Measurements from ENCODE around the gene MFRP. TPM values are rescaled to one million over a fixed set of nuclear protein-coding genes. Genes with fewer than 3 reads are reported as not detected.

The MFRP gene
- total RNA-seq, 5 donors from 2014 or later (not counting 1 experiment from before 2014, with no cell fraction given) = not detected

DNA sequence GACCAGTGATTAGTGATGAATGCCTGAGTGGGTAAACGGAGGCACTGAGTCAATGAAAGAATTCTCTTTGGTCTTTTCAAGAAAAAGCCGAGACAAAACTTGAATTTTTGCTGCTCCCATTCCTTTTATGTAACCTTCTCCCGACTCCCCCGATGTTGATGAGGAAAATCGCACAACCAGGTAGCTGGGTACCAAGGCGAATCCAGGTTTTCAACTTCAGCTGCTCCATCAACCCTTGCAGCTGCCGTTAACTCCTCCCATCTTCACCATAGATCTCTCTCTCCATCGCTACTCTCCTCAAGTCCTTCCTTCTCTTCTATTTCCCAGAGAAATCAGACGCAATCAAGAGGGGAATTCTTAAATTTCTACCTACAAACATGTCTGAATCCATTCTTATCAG lies 35.6 kb upstream of the MFRP start:
- Mint-ChIP-seq H3K9me3 (no peaks in the 10 kb centered on the region), H3K4me3 (no peak overlapping the region)
- H3K27ac ChIP-seq (ENCODE audit: low read length) = no peak overlapping the region

DNA sequence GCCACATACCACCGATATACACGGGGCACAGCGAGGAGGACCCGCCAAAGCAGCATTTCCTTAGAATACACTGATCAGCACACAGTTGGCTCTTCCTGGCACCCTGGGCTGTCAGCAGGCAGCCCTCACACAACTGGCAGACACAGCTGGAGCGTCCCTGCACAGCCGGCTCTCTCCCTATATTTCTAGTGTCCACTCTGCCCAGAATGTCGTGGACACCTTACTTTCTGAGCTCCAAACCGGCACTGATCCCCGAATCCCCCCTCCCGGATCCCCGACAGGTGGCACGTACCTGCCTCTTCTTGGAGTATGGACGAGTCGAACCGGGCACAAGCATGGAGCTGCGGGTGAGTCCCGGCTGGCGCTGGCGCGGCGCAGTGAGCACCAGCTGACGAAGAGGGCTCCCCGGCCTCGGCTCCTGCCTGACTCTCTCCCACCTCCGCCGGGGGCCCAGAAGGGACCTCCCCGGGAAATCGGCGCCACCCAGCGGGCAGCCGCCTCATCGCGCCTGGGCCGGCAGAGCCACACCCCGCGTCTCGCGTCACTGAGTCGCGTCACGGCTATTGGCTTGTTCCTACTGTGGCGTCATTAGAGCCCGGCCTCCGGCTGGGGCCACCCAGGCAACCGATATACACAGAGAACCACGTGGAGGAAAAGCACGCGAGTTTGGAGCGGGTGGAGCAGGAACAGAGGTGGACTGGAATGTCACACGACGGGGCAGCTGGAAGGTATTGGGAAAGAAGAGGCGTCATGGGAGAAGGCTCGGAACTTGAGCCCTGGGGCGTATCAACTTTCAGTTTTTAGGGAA lies 34.9 kb upstream of the MFRP start, which contains the start of gene USP2:
Gene USP2 (minus strand): TSS at position 510 of the 808 bp plus-strand sequence. CDS start 8,210 bp downstream, outside the sequence.
- CTCF ChIA-PET = interaction anchor here (0.6 to 2.4 kb wide), 6 partner anchors 11 to 809 kb away, joined by 3 to 19 read pairs (median 5); partner anchors contain the start of gene ARCN1 (in 1 of the 2)
- H3K27me3 ChIP-seq (replicated peaks in 1 of 2; ENCODE audit: control insufficient read depth in 2 of 2, extremely low read depth in 1 of 2, insufficient read depth in 2 of 2, low read length in 1 of 2) = peaks cover 3 to 23% of the 10 kb centered on the region in 2 experiments
- peak within 1 kb of the TSS in 1 of 2 donors; percentile 29 for H3K27ac Mint-ChIP-seq

More for the DNA sequence above, 35.6 kb upstream of the MFRP start:
- Histone ChIP-seq H3K4me1 (ENCODE audit: control insufficient read depth in 1 of 2, extremely low read depth in 1 of 2, insufficient read depth in 2 of 2, low read length in 2 of 2) (peaks cover 10 to 20% of the 10 kb centered on the region in 2 experiments), H3K9me3 (no peaks in the 10 kb centered on the region), H3K27me3 (replicated peaks in 1 of 2; ENCODE audit: control insufficient read depth in 2 of 2, extremely low read depth in 1 of 2, insufficient read depth in 2 of 2, low read length in 1 of 2) (peaks cover 3 to 23% of the 10 kb centered on the region in 2 experiments), H3K36me3 (ENCODE audit: control insufficient read depth in 2 of 2, extremely low read depth in 1 of 2, insufficient read depth in 1 of 2, low read length in 1 of 2) (no peaks in the 10 kb centered on the region), H3K4me3 (ENCODE audit: control insufficient read depth in 1 of 2, extremely low read depth in 1 of 2, low read length in 1 of 2) (peak overlapping the region; percentile 62 to 75)
- Mint-ChIP-seq H3K27me3 (no peaks in the 10 kb centered on the region), H3K4me1 (peaks cover 0 to 5% (median 5%) of the 10 kb centered on the region in 3 donors), H3K36me3 (no peaks in the 10 kb centered on the region), H3K27ac (no peak overlapping the region)
- CTCF ChIA-PET = interaction anchor here (0.6 to 2.4 kb wide), 4 partner anchors 25 to 810 kb away, joined by 3 to 19 read pairs (median 10); partner anchors contain the start of gene ARCN1 (in 1 of the 2)
- DNase-seq = peak in 1 of 35 experiments; percentile 33
- ATAC-seq (replicated peaks in 1 of 4) = no peak
- 10% methylated on average over 8 of the region's 9 CpGs for WGBS (ENCODE audit: insufficient coverage)
- POLR2A ChIA-PET = interaction anchor here in 1 of 2 donors (0.6 kb wide), 1 partner anchor 13 kb away, joined by 3 read pairs; no protein-coding TSS in a partner anchor

DNA sequence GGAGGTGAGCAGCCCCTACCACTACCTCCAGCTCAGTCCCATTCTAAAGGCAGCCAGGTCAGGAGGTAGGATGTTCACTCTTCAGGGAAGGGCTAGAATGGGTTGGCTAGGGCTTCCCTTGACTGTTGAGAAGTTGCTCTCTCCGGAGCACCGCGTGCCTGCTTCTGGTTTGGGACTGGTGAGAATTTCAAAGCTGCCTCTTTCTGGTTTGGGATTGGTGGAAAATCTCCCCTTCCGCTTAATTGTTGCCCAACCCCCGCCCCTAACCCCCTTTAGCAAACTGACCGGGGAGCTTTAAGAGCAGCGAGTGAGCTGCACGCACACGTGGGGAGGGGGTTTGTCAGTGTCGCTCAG lies 34.3 kb upstream of the MFRP start:
- no peak for ATAC-seq (replicated peaks in 1 of 4)
- CTCF ChIA-PET = interaction anchor here (0.9 to 2.4 kb wide), 4 partner anchors 11 to 26 kb away, joined by 4 to 19 read pairs (median 12); no protein-coding TSS in a partner anchor
- peaks cover 0 to 5% (median 5%) of the 10 kb centered on the region in 3 donors for H3K4me1 Mint-ChIP-seq
- H3K9me3 ChIP-seq = no peaks in the 10 kb centered on the region
- peak overlapping the region; percentile 62 to 75 for H3K4me3 ChIP-seq (ENCODE audit: control insufficient read depth in 1 of 2, extremely low read depth in 1 of 2, low read length in 1 of 2)
- POLR2A ChIA-PET = no interaction called here
- H3K4me3 Mint-ChIP-seq = no peak overlapping the region
- no peak for DNase-seq
- H3K4me1 ChIP-seq (ENCODE audit: control insufficient read depth in 1 of 2, extremely low read depth in 1 of 2, insufficient read depth in 2 of 2, low read length in 2 of 2) = peaks cover 10 to 20% of the 10 kb centered on the region in 2 experiments
- H3K9me3 Mint-ChIP-seq = no peaks in the 10 kb centered on the region
- no peak overlapping the region for H3K27ac Mint-ChIP-seq
- peaks cover 3 to 25% of the 10 kb centered on the region in 2 experiments for H3K27me3 ChIP-seq (replicated peaks in 1 of 2; ENCODE audit: control insufficient read depth in 2 of 2, extremely low read depth in 1 of 2, insufficient read depth in 2 of 2, low read length in 1 of 2)
- H3K36me3 ChIP-seq (ENCODE audit: control insufficient read depth in 2 of 2, extremely low read depth in 1 of 2, insufficient read depth in 1 of 2, low read length in 1 of 2) = no peaks in the 10 kb centered on the region
- 7% methylated on average over 3 of the region's 10 CpGs for WGBS (ENCODE audit: insufficient coverage)
- H3K27ac ChIP-seq (ENCODE audit: low read length) = no peak overlapping the region
- no peaks in the 10 kb centered on the region for H3K27me3 Mint-ChIP-seq
- H3K36me3 Mint-ChIP-seq = no peaks in the 10 kb centered on the region

More for the DNA sequence above, 34.9 kb upstream of the MFRP start, which contains the start of gene USP2:
- Histone ChIP-seq H3K9me3 (no peaks in the 10 kb centered on the region), H3K4me3 (ENCODE audit: control insufficient read depth in 1 of 2, extremely low read depth in 1 of 2, low read length in 1 of 2) (peak within 1 kb of the TSS; percentile 62 to 75), H3K36me3 (ENCODE audit: control insufficient read depth in 2 of 2, extremely low read depth in 1 of 2, insufficient read depth in 1 of 2, low read length in 1 of 2) (no peaks in the 10 kb centered on the region), H3K4me1 (ENCODE audit: control insufficient read depth in 1 of 2, extremely low read depth in 1 of 2, insufficient read depth in 2 of 2, low read length in 2 of 2) (peaks cover 10 to 20% of the 10 kb centered on the region in 2 experiments), H3K27ac (ENCODE audit: low read length) (no peak within 1 kb of the TSS)
- peak; percentile 98 to 100 (median 98) for ATAC-seq (replicated peaks in 1 of 4)
- Mint-ChIP-seq H3K27me3 (no peaks in the 10 kb centered on the region), H3K4me1 (peaks cover 0 to 5% (median 5%) of the 10 kb centered on the region in 3 donors), H3K36me3 (no peaks in the 10 kb centered on the region), H3K4me3 (no peak within 1 kb of the TSS), H3K9me3 (no peaks in the 10 kb centered on the region)
- WGBS (ENCODE audit: insufficient coverage) = under 1% methylated on average over 45 of the region's 54 CpGs
- POLR2A ChIA-PET = no interaction called here
- DNase-seq = peak; percentile 91 to 99 (median 95)

DNA sequence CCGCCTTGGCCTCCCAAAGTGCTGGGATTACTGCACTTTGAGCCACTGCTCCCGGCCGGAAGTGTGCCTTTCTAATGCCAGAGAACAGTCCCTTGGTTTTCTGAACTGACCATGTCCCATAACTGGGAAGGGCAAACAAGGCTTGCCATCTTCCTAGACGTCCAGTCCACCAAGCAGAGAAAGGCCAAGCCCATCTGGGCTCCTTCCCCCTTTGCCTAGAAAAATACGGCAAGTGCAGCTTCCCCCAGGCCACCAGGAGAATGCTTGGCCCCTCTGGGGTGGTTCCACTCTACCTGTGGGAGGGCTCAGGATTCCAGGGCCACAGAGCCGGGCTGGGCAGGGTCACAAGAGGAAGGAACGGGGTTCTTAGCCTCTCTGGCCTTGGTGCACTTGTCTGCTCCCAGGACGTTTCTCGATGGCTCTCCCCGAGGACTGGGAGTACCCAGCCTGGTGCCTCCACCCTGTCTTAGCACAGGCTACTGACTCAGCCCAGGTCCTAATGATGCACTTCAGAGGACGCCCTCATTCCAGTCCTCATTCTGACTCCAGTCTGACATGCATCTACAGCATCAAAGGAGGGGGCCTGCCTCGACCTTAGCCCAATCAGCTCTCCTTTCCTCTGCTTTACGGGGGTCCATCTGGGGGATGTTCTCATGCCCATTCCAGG lies 33.8 kb upstream of the MFRP start:
- CTCF ChIA-PET = interaction anchor here (0.6 to 2.4 kb wide), 4 partner anchors 10 to 24 kb away, joined by 4 to 19 read pairs (median 12); no protein-coding TSS in a partner anchor
- H3K9me3 ChIP-seq = no peaks in the 10 kb centered on the region
- Mint-ChIP-seq H3K9me3 (no peaks in the 10 kb centered on the region), H3K4me1 (peaks cover 0 to 5% (median 5%) of the 10 kb centered on the region in 3 donors), H3K4me3 (no peak overlapping the region), H3K27me3 (no peaks in the 10 kb centered on the region), H3K36me3 (no peaks in the 10 kb centered on the region), H3K27ac (no peak overlapping the region)
- H3K36me3 ChIP-seq (ENCODE audit: control insufficient read depth in 2 of 2, extremely low read depth in 1 of 2, insufficient read depth in 1 of 2, low read length in 1 of 2) = no peaks in the 10 kb centered on the region
- H3K27me3 ChIP-seq (replicated peaks in 1 of 2; ENCODE audit: control insufficient read depth in 2 of 2, extremely low read depth in 1 of 2, insufficient read depth in 2 of 2, low read length in 1 of 2) = peaks cover 3 to 23% of the 10 kb centered on the region in 2 experiments
- H3K27ac ChIP-seq (ENCODE audit: low read length) = no peak overlapping the region
- 92% methylated on average over 9 of the region's 13 CpGs for WGBS (ENCODE audit: insufficient coverage)
- DNase-seq (peak in 1 of 35 experiments; percentile 5), ATAC-seq (replicated peaks in 1 of 4) (no peak)
- no peak overlapping the region for H3K4me3 ChIP-seq (ENCODE audit: control insufficient read depth in 1 of 2, extremely low read depth in 1 of 2, low read length in 1 of 2)
- peaks cover 10 to 20% of the 10 kb centered on the region in 2 experiments for H3K4me1 ChIP-seq (ENCODE audit: control insufficient read depth in 1 of 2, extremely low read depth in 1 of 2, insufficient read depth in 2 of 2, low read length in 2 of 2)
- POLR2A ChIA-PET = no interaction called here

DNA sequence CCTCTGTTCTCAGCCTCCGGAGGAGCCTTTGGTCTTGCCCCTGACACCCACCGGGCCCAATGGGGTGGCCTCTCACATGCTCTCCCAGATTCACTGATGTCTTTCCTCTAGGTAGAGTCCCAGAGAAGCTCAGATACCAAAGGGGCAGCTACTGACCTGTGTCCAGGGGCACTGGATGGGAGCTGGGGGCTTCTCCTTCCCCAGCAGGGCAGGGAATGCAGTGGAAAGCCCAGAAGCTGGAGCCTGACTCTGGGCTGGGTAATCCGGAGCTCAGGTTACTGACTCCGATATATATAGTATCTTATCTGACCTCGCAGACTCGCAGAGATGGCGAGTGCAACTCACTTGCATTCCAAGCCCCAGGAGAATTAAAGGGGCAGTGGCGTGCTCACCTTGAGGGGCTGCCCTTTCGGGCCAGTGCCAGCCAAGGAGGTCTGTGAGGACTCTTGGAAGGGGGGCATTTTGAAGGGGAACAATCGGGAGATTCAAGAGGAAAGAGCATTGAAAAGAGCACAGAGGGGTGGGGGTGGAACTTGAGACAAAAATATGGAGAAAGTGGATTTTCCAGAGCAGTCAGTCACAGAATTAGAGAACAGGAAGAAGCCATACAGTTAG lies 32.5 kb upstream of the MFRP start:
- Histone ChIP-seq H3K9me3 (no peaks in the 10 kb centered on the region), H3K27ac (ENCODE audit: low read length) (no peak overlapping the region), H3K36me3 (ENCODE audit: control insufficient read depth in 2 of 2, extremely low read depth in 1 of 2, insufficient read depth in 1 of 2, low read length in 1 of 2) (no peaks in the 10 kb centered on the region), H3K4me3 (ENCODE audit: control insufficient read depth in 1 of 2, extremely low read depth in 1 of 2, low read length in 1 of 2) (no peak overlapping the region), H3K27me3 (replicated peaks in 1 of 2; ENCODE audit: control insufficient read depth in 2 of 2, extremely low read depth in 1 of 2, insufficient read depth in 2 of 2, low read length in 1 of 2) (peaks cover 3 to 30% of the 10 kb centered on the region in 2 experiments), H3K4me1 (ENCODE audit: control insufficient read depth in 1 of 2, extremely low read depth in 1 of 2, insufficient read depth in 2 of 2, low read length in 2 of 2) (peaks cover 10 to 23% of the 10 kb centered on the region in 2 experiments)
- Mint-ChIP-seq H3K27me3 (no peaks in the 10 kb centered on the region), H3K36me3 (no peaks in the 10 kb centered on the region), H3K27ac (no peak overlapping the region), H3K4me1 (peaks cover 0 to 8% (median 7%) of the 10 kb centered on the region in 3 donors), H3K4me3 (peak overlapping the region in 1 of 3 donors; percentile 40), H3K9me3 (no peaks in the 10 kb centered on the region)
- ChIA-PET POLR2A (no interaction called here), CTCF (interaction anchor here in 1 of 2 donors (0.5 to 1.4 kb wide), 4 partner anchors 18 to 248 kb away, joined by 3 to 4 read pairs (median 3); no protein-coding TSS in a partner anchor)
- ATAC-seq (replicated peaks in 1 of 4) = no peak
- WGBS (ENCODE audit: insufficient coverage) = 94% methylated on average over 8 of the region's 10 CpGs
- no peak for DNase-seq
